H9 (cell line): ENCODE results near the gene FAM13C. TPM values are rescaled to one million over a fixed set of nuclear protein-coding genes. Genes with fewer than 3 reads are reported as not detected.

Experiments used
- DNase-seq: peaks from one replicate; pipeline ENCODE4 v3.0.0-alpha.2; 2017
- H2AFZ ChIP-seq: one replicate; pipeline ENCODE4 v1.6.1; 2013; ENCODE audit warnings: mild to moderate bottlenecking, low read length, control low read depth, moderate library complexity
- H2AK5ac ChIP-seq: 2 replicates; pipeline ENCODE4 v1.6.1; 2013; ENCODE audit warnings: low read length, control low read depth, mixed read lengths; ENCODE audit not compliant: insufficient read length
- H2BK120ac ChIP-seq: one replicate; pipeline ENCODE4 v1.6.1; 2013; ENCODE audit warnings: low read depth, mild to moderate bottlenecking, low read length, control low read depth, inconsistent platforms; ENCODE audit not compliant: poor library complexity, severe bottlenecking
- H2BK12ac ChIP-seq: 2 replicates; pipeline ENCODE4 v1.6.1; 2013; ENCODE audit warnings: low read length, control low read depth, mixed read lengths, low read depth; ENCODE audit not compliant: insufficient read length
- H2BK15ac ChIP-seq: 2 replicates; pipeline ENCODE4 v1.6.1; 2013; ENCODE audit warnings: low read depth, low read length, control low read depth
- H2BK20ac ChIP-seq: one replicate; pipeline ENCODE4 v1.6.1; 2013; ENCODE audit warnings: low read depth, mild to moderate bottlenecking, low read length, control low read depth, inconsistent platforms; ENCODE audit not compliant: poor library complexity, severe bottlenecking
- H2BK5ac ChIP-seq: 2 replicates; pipeline ENCODE4 v1.6.1; 2013; ENCODE audit warnings: low read length, control low read depth, mixed read lengths; ENCODE audit not compliant: insufficient read length
- H3K14ac ChIP-seq: 2 replicates; pipeline ENCODE4 v1.6.1; 2013; ENCODE audit warnings: low read length, control low read depth; ENCODE audit not compliant: insufficient read depth
- H3K18ac ChIP-seq: 2 replicates; pipeline ENCODE4 v1.6.1; 2013; ENCODE audit warnings: low read depth, mild to moderate bottlenecking, mixed read lengths, low read length, control low read depth; ENCODE audit not compliant: insufficient read length
- H3K23ac ChIP-seq: 2 replicates; pipeline ENCODE4 v1.6.1; 2013; ENCODE audit warnings: low read length, control low read depth, mixed read lengths, low read depth; ENCODE audit not compliant: insufficient read length
- H3K23me2 ChIP-seq: 2 replicates; pipeline ENCODE4 v1.6.1; 2013; ENCODE audit warnings: low read depth, mild to moderate bottlenecking, mixed read lengths, low read length, control low read depth; ENCODE audit not compliant: insufficient read length, poor library complexity, severe bottlenecking
- H3K27ac ChIP-seq: 2 replicates; pipeline ENCODE4 v1.5.1; 2013; ENCODE audit warnings: low read length, control low read depth, mixed read lengths, low read depth; ENCODE audit not compliant: insufficient read length
- H3K27me3 ChIP-seq: 2 replicates; pipeline ENCODE4 v1.6.1; 2013; ENCODE audit warnings: low read length, control low read depth, inconsistent platforms; ENCODE audit not compliant: insufficient read depth
- H3K4ac ChIP-seq: 2 replicates; pipeline ENCODE4 v1.6.1; 2013; ENCODE audit warnings: low read depth, mild to moderate bottlenecking, control low read depth, inconsistent platforms, low read length, moderate library complexity
- H3K4me1 ChIP-seq: 2 replicates; pipeline ENCODE4 v1.6.1; 2013; ENCODE audit warnings: low read length, control low read depth, inconsistent platforms; ENCODE audit not compliant: insufficient read depth
- H3K4me2 ChIP-seq: 2 replicates; pipeline ENCODE4 v1.6.1; 2013; ENCODE audit warnings: low read length, control low read depth, mixed read lengths; ENCODE audit not compliant: insufficient read length, insufficient read depth
- H3K56ac ChIP-seq: 2 replicates; pipeline ENCODE4 v1.6.1; 2013; ENCODE audit warnings: low read depth, mild to moderate bottlenecking, mixed read lengths, low read length, control low read depth; ENCODE audit not compliant: insufficient read length
- H3K79me1 ChIP-seq: 2 replicates; pipeline ENCODE4 v1.6.1; 2013; ENCODE audit warnings: low read depth, mild to moderate bottlenecking, moderate library complexity, low read length, control low read depth, inconsistent platforms; ENCODE audit not compliant: insufficient read depth, poor library complexity, severe bottlenecking
- H3K79me2 ChIP-seq: 2 replicates; pipeline ENCODE4 v1.6.1; 2013; ENCODE audit warnings: low read length, control low read depth, inconsistent platforms; ENCODE audit not compliant: insufficient read depth
- H3K9ac ChIP-seq: 2 replicates; pipeline ENCODE4 v1.6.1; 2013; ENCODE audit warnings: low read length, control low read depth, mixed read lengths; ENCODE audit not compliant: insufficient read length; ENCODE audit errors: extremely low read depth
- H3K9me3 ChIP-seq: one replicate; pipeline ENCODE4 v1.6.1; 2013; ENCODE audit warnings: low read depth, low read length, inconsistent platforms; ENCODE audit not compliant: control insufficient read depth
- H3T11ph ChIP-seq: one replicate; pipeline ENCODE4 v1.6.1; 2013; ENCODE audit warnings: mild to moderate bottlenecking, low read length, control low read depth, inconsistent platforms
- H4K20me1 ChIP-seq: one replicate; pipeline ENCODE4 v1.6.1; 2013; ENCODE audit not compliant: control insufficient read depth, insufficient read length, insufficient read depth
- H4K5ac ChIP-seq: 2 replicates; pipeline ENCODE4 v1.6.1; 2013; ENCODE audit warnings: low read depth, mild to moderate bottlenecking, mixed read lengths, low read length, control low read depth; ENCODE audit not compliant: insufficient read length
- H4K8ac ChIP-seq: replicated peaks from 2 replicates; pipeline ENCODE4 v1.6.1; 2013; ENCODE audit warnings: low read length, control low read depth, mixed read lengths, low read depth; ENCODE audit not compliant: insufficient read length
- H4K91ac ChIP-seq: 2 replicates; pipeline ENCODE4 v1.6.1; 2013; ENCODE audit warnings: low read depth, mild to moderate bottlenecking, moderate library complexity, mixed read lengths, low read length, control low read depth; ENCODE audit not compliant: insufficient read length
- H3K27ac Mint-ChIP-seq, 3 experiments: 2 replicates in 2 of 3; 3 replicates in 1 of 3; pipeline ENCODE4 v1.8.0; 2020 to 2021; ENCODE audit warnings: mixed read lengths in 3 of 3, mild to moderate bottlenecking in 1 of 3, moderate library complexity in 1 of 3
- H3K27me3 Mint-ChIP-seq: 2 replicates; pipeline ENCODE4 v1.8.0; 2021; ENCODE audit warnings: low read depth, mild to moderate bottlenecking, moderate library complexity, mixed read lengths
- H3K36me3 Mint-ChIP-seq, 3 experiments: 2 replicates in 2 of 3; 3 replicates in 1 of 3; pipeline ENCODE4 v1.8.0; 2020 to 2021; ENCODE audit warnings: low read depth in 3 of 3, mixed read lengths in 3 of 3; ENCODE audit not compliant: insufficient read depth in 1 of 3
- H3K4me1 Mint-ChIP-seq, 2 experiments: 2 replicates each; pipeline ENCODE4 v1.8.0; 2020; ENCODE audit warnings: mixed read lengths in 2 of 2
- H3K4me3 Mint-ChIP-seq, 2 experiments: 2 replicates in 1 of 2; 3 replicates in 1 of 2; pipeline ENCODE4 v1.8.0; 2020 to 2021; ENCODE audit warnings: mild to moderate bottlenecking in 2 of 2, mixed read lengths in 2 of 2, moderate library complexity in 1 of 2
- H3K9me3 Mint-ChIP-seq, 2 experiments: 2 replicates in 1 of 2; 3 replicates in 1 of 2; pipeline ENCODE4 v1.8.0; 2020; ENCODE audit warnings: mild to moderate bottlenecking in 2 of 2, mixed read lengths in 2 of 2, moderate library complexity in 1 of 2
- WGBS: extraction: QIAGEN DNeasy Blood & Tissue Kit; methylation state at CpG from one replicate; pipeline ENCODE4 v1.1.7; 2013; ENCODE audit warnings: missing lambda C conversion rate, low lambda C conversion rate, mixed read lengths; ENCODE audit not compliant: insufficient read length; ENCODE audit errors: extremely low coverage; 5-methylcytosine and 5-hydroxymethylcytosine counted together
- total RNA-seq: library from RNA; stranded (reverse); gene quantifications from 2 replicates; pipeline ENCODE4 v1.2.1, GENCODE V29; 2021
- TF ChIP-seq, protein P1 (sequence below): fragments of 200-600 bp; sonication (generic); conservative IDR thresholded peaks from 3 replicates; pipeline ENCODE4 v1.8.0; 2021; ENCODE audit warnings: antibody characterized with exemption, mild to moderate bottlenecking

The FAM13C gene
- total RNA-seq, 1 experiment from 2014 or later, result 0.31 TPM

DNA sequence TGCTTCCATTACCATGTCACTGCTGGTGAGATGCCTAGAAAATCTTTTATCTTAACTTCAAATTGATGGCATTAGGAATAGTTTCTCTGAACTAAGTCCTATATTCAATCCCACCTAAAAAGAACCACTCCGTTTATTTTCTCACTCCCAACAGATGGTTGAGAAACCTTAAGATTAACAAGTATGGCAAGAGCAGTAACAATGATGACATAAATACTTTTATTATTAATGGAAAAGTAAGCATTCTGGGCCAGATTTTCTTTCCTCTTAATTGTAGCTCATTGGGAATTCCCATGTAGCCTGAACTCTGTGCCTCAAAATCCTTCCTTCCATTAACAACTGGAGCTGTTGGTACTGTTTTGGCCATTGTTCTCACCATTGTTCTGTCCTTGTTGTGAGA is 21.1 kb upstream of the FAM13C start:
- H3K36me3 Mint-ChIP-seq, result 0 out of 7 replicates have a peak, but pooled peaks cover 0 to 5% (median 0%) of the 10 kb centered on the region in 3 experiments
- H2BK5ac ChIP-seq, result no peak overlapping the region
- H2BK120ac ChIP-seq, result no peak overlapping the region
- no peaks in the 10 kb centered on the region for H3K4me1 ChIP-seq
- no peaks in the 10 kb centered on the region for H3K79me2 ChIP-seq
- H4K91ac ChIP-seq, result no peak overlapping the region
- no peak for DNase-seq
- H4K20me1 ChIP-seq, result no peaks in the 10 kb centered on the region
- H3K79me1 ChIP-seq, result no peaks in the 10 kb centered on the region
- no peaks in the 10 kb centered on the region for H3K9me3 ChIP-seq
- H3K27me3 Mint-ChIP-seq, result no peaks in the 10 kb centered on the region
- no peaks in the 10 kb centered on the region for H3K23me2 ChIP-seq
- no peak overlapping the region for H3K27ac ChIP-seq
- no peak overlapping the region for H4K5ac ChIP-seq
- H2BK20ac ChIP-seq, result no peak overlapping the region
- H3K9ac ChIP-seq, result no peak overlapping the region
- no peak overlapping the region for H3K4me3 Mint-ChIP-seq
- H3K4ac ChIP-seq, result no peak overlapping the region
- TF ChIP-seq, protein P1, sequence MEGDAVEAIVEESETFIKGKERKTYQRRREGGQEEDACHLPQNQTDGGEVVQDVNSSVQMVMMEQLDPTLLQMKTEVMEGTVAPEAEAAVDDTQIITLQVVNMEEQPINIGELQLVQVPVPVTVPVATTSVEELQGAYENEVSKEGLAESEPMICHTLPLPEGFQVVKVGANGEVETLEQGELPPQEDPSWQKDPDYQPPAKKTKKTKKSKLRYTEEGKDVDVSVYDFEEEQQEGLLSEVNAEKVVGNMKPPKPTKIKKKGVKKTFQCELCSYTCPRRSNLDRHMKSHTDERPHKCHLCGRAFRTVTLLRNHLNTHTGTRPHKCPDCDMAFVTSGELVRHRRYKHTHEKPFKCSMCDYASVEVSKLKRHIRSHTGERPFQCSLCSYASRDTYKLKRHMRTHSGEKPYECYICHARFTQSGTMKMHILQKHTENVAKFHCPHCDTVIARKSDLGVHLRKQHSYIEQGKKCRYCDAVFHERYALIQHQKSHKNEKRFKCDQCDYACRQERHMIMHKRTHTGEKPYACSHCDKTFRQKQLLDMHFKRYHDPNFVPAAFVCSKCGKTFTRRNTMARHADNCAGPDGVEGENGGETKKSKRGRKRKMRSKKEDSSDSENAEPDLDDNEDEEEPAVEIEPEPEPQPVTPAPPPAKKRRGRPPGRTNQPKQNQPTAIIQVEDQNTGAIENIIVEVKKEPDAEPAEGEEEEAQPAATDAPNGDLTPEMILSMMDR, result no peak
- no peak overlapping the region for H3K18ac ChIP-seq
- no peak overlapping the region for H3K23ac ChIP-seq
- H3K4me2 ChIP-seq, result no peak overlapping the region
- peaks cover 9 to 11% of the 10 kb centered on the region in 2 experiments; a peak in 3 of 4 replicates for H3K4me1 Mint-ChIP-seq
- H3K27me3 ChIP-seq, result no peaks in the 10 kb centered on the region
- no peak overlapping the region for H2AK5ac ChIP-seq
- no peak overlapping the region for H2AFZ ChIP-seq
- WGBS, result no CpG with 5 or more reads among the region's 1 CpG
- no peak overlapping the region for H3K56ac ChIP-seq
- H3K14ac ChIP-seq, result no peak overlapping the region
- H3K27ac Mint-ChIP-seq, result no peak overlapping the region
- H2BK15ac ChIP-seq, result no peak overlapping the region
- H4K8ac ChIP-seq, result no peak overlapping the region
- H3T11ph ChIP-seq, result no peak overlapping the region
- H3K9me3 Mint-ChIP-seq, result peaks cover 0 to 4% of the 10 kb centered on the region in 2 experiments; a peak in 2 of 5 replicates
- no peak overlapping the region for H2BK12ac ChIP-seq
